HepG2 (cell line): Measurements from ENCODE around the gene RRBP1. TPM values are rescaled to one million over a fixed set of nuclear protein-coding genes. Genes with fewer than 3 reads are reported as not detected.
A peak's percentile ranks its signal among the peaks of the same experiment; 100 is the strongest.

ENCODE experiments used
- ARHGAP35 ChIP-seq: sonication (generic); formaldehyde crosslinking; IDR thresholded peaks from 2 replicates; pipeline ENCODE4 v1.9.0; 2022; ENCODE audit warnings: mild to moderate bottlenecking, inconsistent platforms, moderate library complexity, missing genetic modification reagents, borderline replicate concordance
- ARID3A ChIP-seq: IDR thresholded peaks from 2 replicates; pipeline ENCODE4 v1.6.1; 2012; ENCODE audit warnings: low read depth, low read length, improper control_type of control experiment
- BHLHE40 ChIP-seq: IDR thresholded peaks from 2 replicates; pipeline ENCODE4 v1.6.1; 2011; ENCODE audit warnings: low read length, improper control_type of control experiment
- CENPBD1 ChIP-seq: sonication (generic); formaldehyde crosslinking; IDR thresholded peaks from 2 replicates; pipeline ENCODE4 v1.8.0; 2022; ENCODE audit warnings: missing genetic modification reagents, low read depth, mild to moderate bottlenecking, borderline replicate concordance
- EED ChIP-seq: sonication (generic); formaldehyde crosslinking; IDR thresholded peaks from 2 replicates; pipeline ENCODE4 v1.5.0; 2020; ENCODE audit warnings: mild to moderate bottlenecking, missing genetic modification reagents
- ELF1 ChIP-seq: sonication (generic); formaldehyde crosslinking; IDR thresholded peaks from 2 replicates; pipeline ENCODE4 v1.4.0; 2020; ENCODE audit warnings: missing genetic modification reagents
- HNRNPLL ChIP-seq: fragments of 200-400 bp; formaldehyde crosslinking; IDR thresholded peaks from 2 replicates; pipeline ENCODE4 v1.6.1; 2017; ENCODE audit warnings: mild to moderate bottlenecking, low read depth, low read length; ENCODE audit not compliant: poor library complexity, severe bottlenecking
- IKZF5 ChIP-seq: IDR thresholded peaks from 2 replicates; pipeline ENCODE4 v1.6.1; 2018; ENCODE audit warnings: missing genetic modification reagents, mild to moderate bottlenecking, missing compliant biosample characterization
- MAFG ChIP-seq: sonication (generic); formaldehyde crosslinking; IDR thresholded peaks from 2 replicates; pipeline ENCODE4 v1.5.1; 2020; ENCODE audit warnings: mild to moderate bottlenecking, missing genetic modification reagents
- SOX13 ChIP-seq, 3 experiments: fragments of 450-650 bp in 1 of 3; sonication (generic) in 1 of 3; formaldehyde crosslinking in 1 of 3; IDR thresholded peaks in 2 of 3; conservative IDR thresholded peaks in 1 of 3; 2 replicates each; pipeline versions ENCODE4 v1.5.0 to v1.6.1; 2016 to 2020; ENCODE audit warnings: antibody characterized with exemption in 1 of 3, mild to moderate bottlenecking in 1 of 3, missing compliant biosample characterization in 1 of 3, missing genetic modification reagents in 1 of 3, moderate library complexity in 1 of 3
- TOPORS ChIP-seq: sonication (generic); formaldehyde crosslinking; IDR thresholded peaks from 2 replicates; pipeline ENCODE4 v1.8.0; 2023; ENCODE audit warnings: mild to moderate bottlenecking, missing genetic modification reagents
- ZBTB43 ChIP-seq: sonication (generic); formaldehyde crosslinking; conservative IDR thresholded peaks from 2 replicates; pipeline ENCODE4 v1.4.0; 2020; ENCODE audit warnings: missing genetic modification reagents
- ZBTB7A ChIP-seq: sonication (generic); formaldehyde crosslinking; IDR thresholded peaks from 2 replicates; pipeline ENCODE4 v1.8.0; 2022; ENCODE audit warnings: mild to moderate bottlenecking, missing genetic modification reagents
- ZC3H13 ChIP-seq: sonication (generic); formaldehyde crosslinking; IDR thresholded peaks from 2 replicates; pipeline ENCODE4 v1.8.1; 2023; ENCODE audit warnings: mild to moderate bottlenecking, missing genetic modification reagents, moderate library complexity
- ZFP62 ChIP-seq: sonication (generic); formaldehyde crosslinking; IDR thresholded peaks from 2 replicates; pipeline ENCODE4 v1.4.0; 2020; ENCODE audit warnings: missing genetic modification reagents
- ZNF124 ChIP-seq: sonication (generic); formaldehyde crosslinking; IDR thresholded peaks from 2 replicates; pipeline ENCODE4 v1.4.0; 2020; ENCODE audit warnings: missing genetic modification reagents
- ZNF562 ChIP-seq: sonication (generic); formaldehyde crosslinking; IDR thresholded peaks from 2 replicates; pipeline ENCODE4 v1.8.0; 2022; ENCODE audit warnings: missing genetic modification reagents, borderline replicate concordance
- ZNF564 ChIP-seq: sonication (generic); formaldehyde crosslinking; IDR thresholded peaks from 2 replicates; pipeline ENCODE4 v1.8.1; 2023; ENCODE audit warnings: mild to moderate bottlenecking, missing genetic modification reagents
- ZNF616 ChIP-seq: sonication (generic); formaldehyde crosslinking; IDR thresholded peaks from 2 replicates; pipeline ENCODE4 v1.5.0; 2020; ENCODE audit warnings: low read depth, mild to moderate bottlenecking, missing genetic modification reagents
- ZNF687 ChIP-seq: sonication (generic); formaldehyde crosslinking; IDR thresholded peaks from 2 replicates; pipeline ENCODE4 v1.5.1; 2020; ENCODE audit warnings: mild to moderate bottlenecking, missing genetic modification reagents, moderate library complexity
- polyA plus RNA-seq, 8 experiments: library from polyadenylated mRNA; depleted of rRNA in 3 of 8; stranded (reverse) in 7 of 8; unstranded in 1 of 8; fragments of >200 nt; fragmentation: Illumina TruSeq in 4 of 8; extraction: Trizol in 4 of 8; gene quantifications; 2 replicates each; pipeline versions ENCODE4 v1.2.1 to v1.2.3, GENCODE V29; 2011 to 2016; ENCODE audit warnings: low read depth in 4 of 8, missing spikeins in 1 of 8, mixed read lengths in 1 of 8; ENCODE audit not compliant: insufficient read depth in 1 of 8
- total RNA-seq, 5 experiments: library from RNA; depleted of rRNA; stranded (reverse); fragments of >200 nt; fragmentation: Illumina TruSeq; extraction: Trizol; gene quantifications; 2 replicates each; pipeline ENCODE4 v1.2.3, GENCODE V29; 2016; ENCODE audit warnings: low read depth in 1 of 5

The RRBP1 gene
- total and polyA plus RNA-seq, 2 of the 13 experiments (the other 11 are each of a cell fraction or from before 2014, with no cell fraction given) = 150 to 222 TPM

- TF ChIP-seq IKZF5 = no peak
- 0 out of 2 replicates have a peak, but pooled peaks have one; percentile 22 for TF ChIP-seq ARHGAP35 (CRISPR knock-in tag)
- TF ChIP-seq ZBTB7A (CRISPR knock-in tag) = no peak
- no peak for TF ChIP-seq CENPBD1
- TF ChIP-seq BHLHE40 = no peak
- no peak for TF ChIP-seq SOX13 (IDR thresholded peaks at IDR 0.05)
- no peak for TF ChIP-seq SOX13 (CRISPR knock-in tag; conservative IDR thresholded peaks at IDR 0.05 in 1 of 2, IDR thresholded peaks at IDR 0.05 in 1 of 2)
- TF ChIP-seq ZFP62 = no peak
- no peak for TF ChIP-seq ZBTB43 (CRISPR knock-in tag)
- TF ChIP-seq MAFG (CRISPR knock-in tag) = no peak
- TF ChIP-seq TOPORS (CRISPR knock-in tag) = no peak
- no peak for TF ChIP-seq ZNF562 (CRISPR knock-in tag)
- no peak for TF ChIP-seq EED
- no peak for TF ChIP-seq ZNF564
- peak; percentile 11 for TF ChIP-seq HNRNPLL
- no peak for TF ChIP-seq ZNF616
- no peak for TF ChIP-seq ZNF124 (CRISPR knock-in tag)
- TF ChIP-seq ZC3H13 = no peak
- TF ChIP-seq ARID3A = no peak
- peak; percentile 13 for TF ChIP-seq ZNF687 (CRISPR knock-in tag)
- no peak for TF ChIP-seq ELF1 (CRISPR knock-in tag)
Observed at GRCh38 chr20:17633850-17634500, 48.1 kb downstream of the RRBP1 start (continued).
